GM12874 (cell line): ENCODE results near the gene ACSF3.
A peak's percentile ranks its signal among the peaks of the same experiment; 100 is the strongest.

Source experiments
- CTCF ChIP-seq: IDR thresholded peaks from 2 replicates; pipeline ENCODE4 v1.5.1; 2011; ENCODE audit warnings: low read depth, mild to moderate bottlenecking, control low read depth, low read length, moderate library complexity; ENCODE audit not compliant: insufficient read depth

Gene ACSF3

GRCh38 chr16:89161763-89162713 is 68.4 kb downstream of the ACSF3 start:
- no peak for TF ChIP-seq CTCF

- TF ChIP-seq CTCF, result no peak
These were observed 69.6 kb downstream of the ACSF3 start for GRCh38 chr16:89163297-89163696.

GRCh38 chr16:89164436-89164835 is 70.8 kb downstream of the ACSF3 start:
- no peak for TF ChIP-seq CTCF

- TF ChIP-seq CTCF, result no peak
These were observed 71.4 kb downstream of the ACSF3 start for GRCh38 chr16:89164847-89165680.

GRCh38 chr16:89166696-89167424 is 73.2 kb downstream of the ACSF3 start:
- no peak for TF ChIP-seq CTCF

GRCh38 chr16:89167425-89167941 is 73.8 kb downstream of the ACSF3 start:
- TF ChIP-seq CTCF, result peak; percentile 93
